ENCODE measurements around the gene OR5C1.

The OR5C1 gene

DNA sequence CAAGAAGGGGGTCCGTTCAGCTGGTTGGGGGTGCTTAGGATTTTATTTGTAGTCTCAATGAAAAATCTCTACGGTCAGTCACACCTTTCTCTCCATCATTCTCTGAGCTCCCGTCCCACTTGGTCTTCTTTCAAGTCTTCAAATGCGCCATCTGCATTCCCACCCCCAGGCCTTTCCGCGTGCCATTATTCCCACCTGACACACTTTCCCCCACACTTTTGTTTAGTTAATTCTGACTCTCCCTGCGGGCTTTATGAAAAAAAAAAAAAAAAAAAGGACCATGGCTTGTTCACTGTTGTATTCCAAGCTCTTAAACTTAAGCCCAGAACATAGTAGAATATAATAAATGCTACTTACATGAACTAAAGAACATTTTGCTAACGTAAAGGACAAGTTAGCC lies 11.7 kb upstream of the OR5C1 start:
- no peaks in the 10 kb centered on the region for H3K4me1 ChIP-seq (ENCODE audit: control insufficient read depth in 1 of 2, insufficient read depth in 2 of 2, low read length in 2 of 2)
- peaks cover 2% of the 10 kb centered on the region for H3K27me3 ChIP-seq (ENCODE audit: insufficient read depth, low read length)
- no peak overlapping the region for H4K8ac ChIP-seq (ENCODE audit: low read depth, low read length)
- no peak overlapping the region for H2BK5ac ChIP-seq (ENCODE audit: low read depth, low read length, poor library complexity)
- no peak overlapping the region for H3K4me3 ChIP-seq (ENCODE audit: low read depth, low read length)
- H4K91ac ChIP-seq (ENCODE audit: low read depth, low read length), result no peak overlapping the region
- peak; percentile 25 to 59 for DNase-seq
- H2BK12ac ChIP-seq (ENCODE audit: low read length), result no peak overlapping the region
- no peak overlapping the region for H2BK120ac ChIP-seq (ENCODE audit: insufficient read depth, low read length, poor library complexity)
- H2AFZ ChIP-seq (ENCODE audit: insufficient read depth, low read length, poor library complexity), result no peak overlapping the region
- no peak overlapping the region for H3K27ac ChIP-seq (ENCODE audit: low read depth, low read length)
- H3K9ac ChIP-seq (ENCODE audit: low read length), result no peak overlapping the region
- no peaks in the 10 kb centered on the region for H3K36me3 ChIP-seq (ENCODE audit: control insufficient read depth in 1 of 2, insufficient read depth in 2 of 2, low read length in 2 of 2)
- no peak overlapping the region for H3K14ac ChIP-seq (ENCODE audit: low read length)
- H3K9me3 ChIP-seq (ENCODE audit: insufficient read depth, low read depth, low read length), result peaks cover 16% of the 10 kb centered on the region
- no peak overlapping the region for H3K4ac ChIP-seq (ENCODE audit: low read depth, low read length)
- WGBS (ENCODE audit: extremely low coverage, insufficient coverage, insufficient read length), result no CpG with 5 or more reads among the region's 8 CpGs
- H3K4me2 ChIP-seq (ENCODE audit: low read length), result no peak overlapping the region
- H2AK5ac ChIP-seq (ENCODE audit: low read length), result no peak overlapping the region
- no peak overlapping the region for H4K12ac ChIP-seq (ENCODE audit: low read depth, low read length)
- no peak overlapping the region for H3K23ac ChIP-seq (ENCODE audit: low read length)
- H3K18ac ChIP-seq (ENCODE audit: low read length), result no peak overlapping the region
- no peaks in the 10 kb centered on the region for H3K79me2 ChIP-seq (ENCODE audit: control insufficient read depth, insufficient read depth, low read length, poor library complexity)
- no peaks in the 10 kb centered on the region for H3K79me1 ChIP-seq (ENCODE audit: low read length)

GRCh38 chr9:122777935-122778627 lies 10.7 kb upstream of the OR5C1 start:
- no CpG with 5 or more reads among the region's 3 CpGs for WGBS (ENCODE audit: extremely low coverage, insufficient coverage, insufficient read length)
- H2AFZ ChIP-seq (ENCODE audit: insufficient read depth, low read length, poor library complexity), result no peak overlapping the region
- peak; percentile 92 to 96 for DNase-seq

DNA sequence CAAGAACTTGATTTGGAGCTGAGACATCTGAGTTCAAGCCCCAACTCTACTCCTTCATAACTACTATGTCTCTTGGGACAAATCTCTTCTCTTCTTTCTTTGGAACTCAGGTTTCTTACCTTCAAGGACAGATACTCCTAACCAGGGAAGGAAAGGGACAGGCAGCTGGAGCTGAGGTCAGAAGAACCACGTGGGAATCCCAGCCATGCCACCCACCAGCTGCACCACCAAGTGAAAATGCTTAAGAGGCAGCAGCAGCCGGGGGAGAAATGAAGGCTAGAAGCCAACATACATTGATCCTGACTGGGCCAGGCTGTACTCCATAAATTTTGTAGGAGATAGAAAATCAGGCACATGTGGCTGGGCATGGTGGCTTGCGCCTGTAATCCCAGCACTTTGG lies 9.6 kb upstream of the OR5C1 start:
- Histone ChIP-seq H3K14ac (ENCODE audit: low read length) (no peak overlapping the region), H3K4ac (ENCODE audit: low read depth, low read length) (no peak overlapping the region), H2AFZ (ENCODE audit: insufficient read depth, low read length, poor library complexity) (no peak overlapping the region), H3K79me2 (ENCODE audit: control insufficient read depth, insufficient read depth, low read length, poor library complexity) (no peaks in the 10 kb centered on the region), H4K8ac (ENCODE audit: low read depth, low read length) (no peak overlapping the region), H4K12ac (ENCODE audit: low read depth, low read length) (no peak overlapping the region), H3K4me1 (ENCODE audit: control insufficient read depth in 1 of 2, insufficient read depth in 2 of 2, low read length in 2 of 2) (no peaks in the 10 kb centered on the region), H3K18ac (ENCODE audit: low read length) (no peak overlapping the region), H2BK120ac (ENCODE audit: insufficient read depth, low read length, poor library complexity) (no peak overlapping the region), H3K4me3 (ENCODE audit: low read depth, low read length) (no peak overlapping the region), H3K27me3 (ENCODE audit: insufficient read depth, low read length) (peaks cover 2% of the 10 kb centered on the region), H2BK12ac (ENCODE audit: low read length) (no peak overlapping the region), H2AK5ac (ENCODE audit: low read length) (no peak overlapping the region), H3K27ac (ENCODE audit: low read depth, low read length) (no peak overlapping the region), H3K36me3 (ENCODE audit: control insufficient read depth in 1 of 2, insufficient read depth in 2 of 2, low read length in 2 of 2) (no peaks in the 10 kb centered on the region), H4K91ac (ENCODE audit: low read depth, low read length) (no peak overlapping the region), H3K79me1 (ENCODE audit: low read length) (no peaks in the 10 kb centered on the region), H3K9ac (ENCODE audit: low read length) (no peak overlapping the region), H2BK5ac (ENCODE audit: low read depth, low read length, poor library complexity) (no peak overlapping the region), H3K9me3 (ENCODE audit: insufficient read depth, low read depth, low read length) (peaks cover 18% of the 10 kb centered on the region), H3K23ac (ENCODE audit: low read length) (no peak overlapping the region), H3K4me2 (ENCODE audit: low read length) (peak overlapping the region; percentile 30)
- DNase-seq, result peak in 1 of 2 donors; percentile 17
- WGBS (ENCODE audit: extremely low coverage, insufficient coverage, insufficient read length), result no CpG with 5 or more reads among the region's 3 CpGs

More at GRCh38 chr9:122777935-122778627, 10.7 kb upstream of the OR5C1 start:
- no peak overlapping the region for H3K4me3 ChIP-seq (ENCODE audit: low read depth, low read length)
- H3K4ac ChIP-seq (ENCODE audit: low read depth, low read length), result no peak overlapping the region
- H3K36me3 ChIP-seq (ENCODE audit: control insufficient read depth in 1 of 2, insufficient read depth in 2 of 2, low read length in 2 of 2), result no peaks in the 10 kb centered on the region
- H3K4me1 ChIP-seq (ENCODE audit: control insufficient read depth in 1 of 2, insufficient read depth in 2 of 2, low read length in 2 of 2), result no peaks in the 10 kb centered on the region
- H3K23ac ChIP-seq (ENCODE audit: low read length), result no peak overlapping the region
- H3K79me1 ChIP-seq (ENCODE audit: low read length), result no peaks in the 10 kb centered on the region
- no peak overlapping the region for H3K14ac ChIP-seq (ENCODE audit: low read length)
- no peak overlapping the region for H4K91ac ChIP-seq (ENCODE audit: low read depth, low read length)
- H2AK5ac ChIP-seq (ENCODE audit: low read length), result no peak overlapping the region
- H3K27me3 ChIP-seq (ENCODE audit: insufficient read depth, low read length), result peaks cover 2% of the 10 kb centered on the region
- peaks cover 16% of the 10 kb centered on the region for H3K9me3 ChIP-seq (ENCODE audit: insufficient read depth, low read depth, low read length)
- no peak overlapping the region for H3K4me2 ChIP-seq (ENCODE audit: low read length)
- H2BK5ac ChIP-seq (ENCODE audit: low read depth, low read length, poor library complexity), result no peak overlapping the region
- no peak overlapping the region for H3K27ac ChIP-seq (ENCODE audit: low read depth, low read length)
- no peak overlapping the region for H4K8ac ChIP-seq (ENCODE audit: low read depth, low read length)
- H2BK120ac ChIP-seq (ENCODE audit: insufficient read depth, low read length, poor library complexity), result no peak overlapping the region
- H3K18ac ChIP-seq (ENCODE audit: low read length), result no peak overlapping the region
- H3K9ac ChIP-seq (ENCODE audit: low read length), result no peak overlapping the region
- H3K79me2 ChIP-seq (ENCODE audit: control insufficient read depth, insufficient read depth, low read length, poor library complexity), result no peaks in the 10 kb centered on the region
- H2BK12ac ChIP-seq (ENCODE audit: low read length), result no peak overlapping the region
- H4K12ac ChIP-seq (ENCODE audit: low read depth, low read length), result no peak overlapping the region

DNA sequence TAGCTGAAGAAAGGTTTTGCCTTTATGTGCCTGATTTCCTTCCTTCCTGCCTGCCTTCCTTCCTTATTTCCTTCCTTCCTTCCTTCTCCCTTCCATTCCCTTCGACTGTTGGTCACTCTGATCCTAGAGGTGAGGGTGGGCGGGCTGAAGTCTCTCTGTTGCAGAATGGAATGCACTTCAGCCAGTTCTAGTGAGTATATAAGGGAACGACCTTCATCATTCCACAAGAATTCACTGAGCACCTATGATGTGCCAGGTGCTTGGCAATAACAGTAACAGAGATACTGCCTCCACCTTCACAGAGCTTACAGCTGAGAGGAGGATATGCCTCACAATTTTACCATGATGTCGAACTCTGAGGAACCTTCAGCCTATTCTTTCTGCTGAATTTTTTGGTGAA lies 8.7 kb upstream of the OR5C1 start:
- Histone ChIP-seq H2BK120ac (ENCODE audit: insufficient read depth, low read length, poor library complexity) (no peak overlapping the region), H2BK12ac (ENCODE audit: low read length) (no peak overlapping the region), H3K4ac (ENCODE audit: low read depth, low read length) (no peak overlapping the region), H4K91ac (ENCODE audit: low read depth, low read length) (no peak overlapping the region), H3K79me2 (ENCODE audit: control insufficient read depth, insufficient read depth, low read length, poor library complexity) (no peaks in the 10 kb centered on the region), H3K79me1 (ENCODE audit: low read length) (no peaks in the 10 kb centered on the region), H3K9me3 (ENCODE audit: insufficient read depth, low read depth, low read length) (peaks cover 21% of the 10 kb centered on the region), H3K18ac (ENCODE audit: low read length) (no peak overlapping the region), H3K9ac (ENCODE audit: low read length) (no peak overlapping the region), H2BK5ac (ENCODE audit: low read depth, low read length, poor library complexity) (no peak overlapping the region), H4K12ac (ENCODE audit: low read depth, low read length) (no peak overlapping the region), H3K27me3 (ENCODE audit: insufficient read depth, low read length) (no peaks in the 10 kb centered on the region), H2AK5ac (ENCODE audit: low read length) (no peak overlapping the region), H3K27ac (ENCODE audit: low read depth, low read length) (no peak overlapping the region), H3K4me2 (ENCODE audit: low read length) (no peak overlapping the region), H3K23ac (ENCODE audit: low read length) (no peak overlapping the region), H4K8ac (ENCODE audit: low read depth, low read length) (no peak overlapping the region), H3K14ac (ENCODE audit: low read length) (no peak overlapping the region), H2AFZ (ENCODE audit: insufficient read depth, low read length, poor library complexity) (no peak overlapping the region), H3K36me3 (ENCODE audit: control insufficient read depth in 1 of 2, insufficient read depth in 2 of 2, low read length in 2 of 2) (no peaks in the 10 kb centered on the region), H3K4me3 (ENCODE audit: low read depth, low read length) (no peak overlapping the region), H3K4me1 (ENCODE audit: control insufficient read depth in 1 of 2, insufficient read depth in 2 of 2, low read length in 2 of 2) (no peaks in the 10 kb centered on the region)
- WGBS (ENCODE audit: extremely low coverage, insufficient coverage, insufficient read length), result no CpG with 5 or more reads among the region's 4 CpGs
- DNase-seq, result peak; percentile 88 to 96
